Measurements from ENCODE around the gene TM2D3. TPM values are rescaled to one million over a fixed set of nuclear protein-coding genes. Genes with fewer than 3 reads are reported as not detected.
A peak's percentile ranks its signal among the peaks of the same experiment; 100 is the strongest.

The TM2D3 gene
- total and polyA plus RNA-seq, 4 donors = 22.0 to 44.1 (median 37.9) TPM

- peaks cover 3 to 21% (median 6%) of the 10 kb centered on the region in 4 donors for H3K36me3 ChIP-seq (ENCODE audit: control insufficient read depth in 4 of 4, insufficient read depth in 3 of 4, low read depth in 1 of 4, low read length in 3 of 4)
- H3K4me1 ChIP-seq (ENCODE audit: control insufficient read depth in 4 of 4, insufficient read depth in 4 of 4, low read length in 3 of 4) = peaks cover 0 to 14% (median 2%) of the 10 kb centered on the region in 4 donors
- H3K27ac ChIP-seq (ENCODE audit: low read depth in 1 of 2, low read length in 2 of 2) = peak overlapping the region; percentile 42 to 47
- no peaks in the 10 kb centered on the region for H3K9me3 ChIP-seq (ENCODE audit: control insufficient read depth in 4 of 4, low read length in 3 of 4)
- H3K4me3 ChIP-seq (ENCODE audit: low read depth in 1 of 3, low read length in 3 of 3) = no peak overlapping the region
- TF ChIP-seq SP1 (IDR thresholded peaks at IDR 0.05) (no peak), FOXA1 (IDR thresholded peaks at IDR 0.05) (no peak), FOXA2 (IDR thresholded peaks at IDR 0.05) (no peak), ZBTB33 (IDR thresholded peaks at IDR 0.05) (no peak), GABPA (IDR thresholded peaks at IDR 0.05 in 1 of 2, conservative IDR thresholded peaks at IDR 0.05 in 1 of 2) (no peak), YY1 (IDR thresholded peaks at IDR 0.05) (no peak), NR2F2 (IDR thresholded peaks at IDR 0.05) (no peak), JUND (IDR thresholded peaks at IDR 0.05) (no peak), REST (IDR thresholded peaks at IDR 0.05) (no peak), EGR1 (IDR thresholded peaks at IDR 0.05; ENCODE audit: low read depth in 2 of 2) (no peak), HNF4G (IDR thresholded peaks at IDR 0.05) (no peak), ATF3 (IDR thresholded peaks at IDR 0.05) (no peak), MAX (IDR thresholded peaks at IDR 0.05) (no peak), RXRA (IDR thresholded peaks at IDR 0.05) (no peak), TAF1 (conservative IDR thresholded peaks at IDR 0.05) (no peak)
- no peak for DNase-seq (ENCODE audit: low spot score)
- H3K27me3 ChIP-seq (ENCODE audit: control insufficient read depth in 4 of 4, insufficient read depth in 4 of 4, low read length in 3 of 4) = no peaks in the 10 kb centered on the region
- WGBS = 75% methylated on average over 3 of the region's 3 CpGs
- no peak overlapping the region for H3K9ac ChIP-seq (ENCODE audit: low read depth in 1 of 2, low read length in 2 of 2)
Observed at GRCh38 chr15:101637919-101638318, 14.3 kb downstream of the TM2D3 start.

GRCh38 chr15:101637516-101637915, 14.7 kb downstream of the TM2D3 start:
- H3K36me3 ChIP-seq (ENCODE audit: control insufficient read depth in 4 of 4, insufficient read depth in 3 of 4, low read depth in 1 of 4, low read length in 3 of 4) = peaks cover 3 to 17% (median 4%) of the 10 kb centered on the region in 4 donors
- no peak for DNase-seq (ENCODE audit: low spot score)
- no peaks in the 10 kb centered on the region for H3K27me3 ChIP-seq (ENCODE audit: control insufficient read depth in 4 of 4, insufficient read depth in 4 of 4, low read length in 3 of 4)
- H3K4me1 ChIP-seq (ENCODE audit: control insufficient read depth in 4 of 4, insufficient read depth in 4 of 4, low read length in 3 of 4) = peaks cover 0 to 14% (median 2%) of the 10 kb centered on the region in 4 donors
- H3K9ac ChIP-seq (ENCODE audit: low read depth in 1 of 2, low read length in 2 of 2) = peak overlapping the region in 1 of 2 donors; percentile 33
- WGBS = 43% methylated on average over 6 of the region's 6 CpGs
- H3K4me3 ChIP-seq (ENCODE audit: low read depth in 1 of 3, low read length in 3 of 3) = no peak overlapping the region
- no peaks in the 10 kb centered on the region for H3K9me3 ChIP-seq (ENCODE audit: control insufficient read depth in 4 of 4, low read length in 3 of 4)
- H3K27ac ChIP-seq (ENCODE audit: low read depth in 1 of 2, low read length in 2 of 2) = peak overlapping the region; percentile 42 to 47
- TF ChIP-seq FOXA2 (IDR thresholded peaks at IDR 0.05) = no peak
- peak in 1 of 2 donors; percentile 16 for TF ChIP-seq RXRA (IDR thresholded peaks at IDR 0.05)
- TF ChIP-seq EGR1 (IDR thresholded peaks at IDR 0.05; ENCODE audit: low read depth in 2 of 2) = no peak
- TF ChIP-seq ATF3 (IDR thresholded peaks at IDR 0.05) = no peak
- no peak for TF ChIP-seq REST (IDR thresholded peaks at IDR 0.05)
- peak in 1 of 2 donors; percentile 8 for TF ChIP-seq RAD21 (IDR thresholded peaks at IDR 0.05)
- no peak for TF ChIP-seq YY1 (IDR thresholded peaks at IDR 0.05)
- no peak for TF ChIP-seq TAF1 (conservative IDR thresholded peaks at IDR 0.05)
- no peak for TF ChIP-seq JUND (IDR thresholded peaks at IDR 0.05)
- TF ChIP-seq HNF4A (conservative IDR thresholded peaks at IDR 0.05) = peak; percentile 64 to 81
- no peak for TF ChIP-seq FOXA1 (IDR thresholded peaks at IDR 0.05)
- TF ChIP-seq MAX (IDR thresholded peaks at IDR 0.05) = no peak
- no peak for TF ChIP-seq ZBTB33 (IDR thresholded peaks at IDR 0.05)
- no peak for TF ChIP-seq GABPA (IDR thresholded peaks at IDR 0.05 in 1 of 2, conservative IDR thresholded peaks at IDR 0.05 in 1 of 2)
